ENCODE measurements around the gene MAPT.

DNA sequence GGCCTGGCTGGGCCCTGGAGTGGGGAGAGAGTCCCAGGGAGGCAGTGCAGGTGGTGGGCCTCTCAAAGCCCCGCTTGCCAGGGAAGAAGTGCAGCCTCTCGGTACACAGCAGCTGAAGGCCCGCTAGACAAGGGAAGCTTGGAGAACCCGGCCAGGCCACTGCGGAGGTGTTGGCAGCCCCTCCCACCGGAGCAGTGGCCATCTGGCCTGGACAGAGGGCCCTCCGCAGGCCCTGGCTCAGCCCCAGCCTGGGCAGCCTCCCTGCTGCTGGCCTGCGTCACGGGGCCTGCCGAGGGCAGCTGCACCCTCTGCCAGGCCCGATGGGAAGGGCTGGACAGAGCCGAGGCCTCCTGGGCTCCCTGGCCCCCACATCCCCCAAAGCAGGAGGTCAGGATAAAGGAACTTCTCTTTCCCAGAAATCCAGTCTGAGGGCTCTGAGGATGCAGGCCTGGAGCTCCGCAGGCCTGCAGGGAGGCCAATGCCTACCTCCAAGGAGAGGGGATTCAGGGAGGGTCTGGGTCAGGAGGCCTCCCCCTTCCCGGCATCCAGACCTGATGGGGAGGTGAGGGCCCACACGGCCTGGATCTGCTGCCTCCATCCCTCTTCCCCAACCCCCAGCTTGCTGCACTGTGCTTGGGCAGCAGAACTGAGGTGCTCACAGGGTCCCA is 45.4 kb upstream of the MAPT start:
- TF ChIP-seq, protein P1, sequence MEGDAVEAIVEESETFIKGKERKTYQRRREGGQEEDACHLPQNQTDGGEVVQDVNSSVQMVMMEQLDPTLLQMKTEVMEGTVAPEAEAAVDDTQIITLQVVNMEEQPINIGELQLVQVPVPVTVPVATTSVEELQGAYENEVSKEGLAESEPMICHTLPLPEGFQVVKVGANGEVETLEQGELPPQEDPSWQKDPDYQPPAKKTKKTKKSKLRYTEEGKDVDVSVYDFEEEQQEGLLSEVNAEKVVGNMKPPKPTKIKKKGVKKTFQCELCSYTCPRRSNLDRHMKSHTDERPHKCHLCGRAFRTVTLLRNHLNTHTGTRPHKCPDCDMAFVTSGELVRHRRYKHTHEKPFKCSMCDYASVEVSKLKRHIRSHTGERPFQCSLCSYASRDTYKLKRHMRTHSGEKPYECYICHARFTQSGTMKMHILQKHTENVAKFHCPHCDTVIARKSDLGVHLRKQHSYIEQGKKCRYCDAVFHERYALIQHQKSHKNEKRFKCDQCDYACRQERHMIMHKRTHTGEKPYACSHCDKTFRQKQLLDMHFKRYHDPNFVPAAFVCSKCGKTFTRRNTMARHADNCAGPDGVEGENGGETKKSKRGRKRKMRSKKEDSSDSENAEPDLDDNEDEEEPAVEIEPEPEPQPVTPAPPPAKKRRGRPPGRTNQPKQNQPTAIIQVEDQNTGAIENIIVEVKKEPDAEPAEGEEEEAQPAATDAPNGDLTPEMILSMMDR (IDR thresholded peaks at IDR 0.05): no peak
- TF ChIP-seq POLR2A (IDR thresholded peaks at IDR 0.05): no peak
- no peak for TF ChIP-seq EP300 (IDR thresholded peaks at IDR 0.05)
- no peak for TF ChIP-seq POLR2AphosphoS5 (IDR thresholded peaks at IDR 0.05)
